GM11168 (cell line): ENCODE data around the gene FAM32A.

Source experiments
- in situ Hi-C: fragments of 300-500 bp; cut with MboI; formaldehyde crosslinking; loops from one replicate; pipeline ENCODE4 v1.12.0; 2022; ENCODE audit warnings: low sequenced_read_pairs; ENCODE audit not compliant: unreplicated experiment

Gene FAM32A

DNA sequence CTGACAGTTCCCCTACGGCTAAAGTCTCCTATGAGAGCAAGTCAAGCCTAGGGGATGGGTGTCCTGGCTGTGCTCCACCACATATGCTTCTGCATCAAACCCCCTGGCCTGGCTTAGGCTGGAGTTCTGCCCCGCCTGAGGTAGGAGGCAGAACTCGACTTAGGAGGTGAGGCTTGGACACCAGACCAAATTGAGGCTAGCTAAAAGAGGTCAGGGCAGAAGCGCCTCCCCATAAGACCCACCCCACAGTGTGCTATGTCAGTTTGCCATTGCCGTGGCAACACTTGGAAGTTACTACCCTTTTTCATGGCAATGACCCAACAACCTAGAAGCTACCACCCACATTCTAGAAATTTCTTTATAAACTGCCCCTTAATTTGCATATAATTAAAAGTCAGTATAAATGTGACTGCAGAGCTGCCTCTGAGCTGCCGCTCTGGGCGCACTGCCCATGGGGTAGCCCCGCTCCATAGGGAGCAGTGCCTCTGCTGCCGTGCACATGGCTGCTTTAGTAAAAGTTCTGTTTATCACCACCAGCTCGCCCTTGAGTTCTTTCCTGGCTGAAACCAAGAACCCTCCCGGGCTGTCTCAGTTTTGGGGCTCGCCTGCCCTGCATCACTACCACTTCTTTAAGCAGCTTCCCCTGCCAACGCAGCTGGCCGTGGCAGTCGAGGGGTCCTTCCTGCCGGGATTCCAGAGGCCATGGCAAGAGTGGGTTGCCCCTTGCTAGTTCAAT, 32.7 kb downstream of the FAM32A start:
- in situ Hi-C loops = no loop called here

DNA sequence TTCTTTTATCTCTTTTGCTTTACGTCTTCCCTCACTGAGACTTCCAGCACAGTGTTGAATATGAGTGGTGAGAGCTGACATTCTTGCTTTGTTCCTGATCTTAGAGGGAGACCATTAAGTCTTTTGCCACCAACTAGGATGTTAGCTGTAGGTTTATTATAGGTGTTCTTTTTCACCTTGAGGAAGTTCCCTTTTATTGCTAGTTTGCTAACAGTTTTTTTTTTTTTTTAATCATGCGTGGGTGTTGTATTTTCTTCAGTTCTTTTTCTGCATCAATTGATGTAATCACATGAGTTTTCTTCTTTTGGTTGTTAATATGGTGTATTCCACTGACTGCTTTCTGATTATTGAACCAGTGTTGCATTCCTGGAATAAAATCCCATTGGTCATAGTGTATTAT, 33.6 kb downstream of the FAM32A start:
- in situ Hi-C loops = no loop called here

DNA sequence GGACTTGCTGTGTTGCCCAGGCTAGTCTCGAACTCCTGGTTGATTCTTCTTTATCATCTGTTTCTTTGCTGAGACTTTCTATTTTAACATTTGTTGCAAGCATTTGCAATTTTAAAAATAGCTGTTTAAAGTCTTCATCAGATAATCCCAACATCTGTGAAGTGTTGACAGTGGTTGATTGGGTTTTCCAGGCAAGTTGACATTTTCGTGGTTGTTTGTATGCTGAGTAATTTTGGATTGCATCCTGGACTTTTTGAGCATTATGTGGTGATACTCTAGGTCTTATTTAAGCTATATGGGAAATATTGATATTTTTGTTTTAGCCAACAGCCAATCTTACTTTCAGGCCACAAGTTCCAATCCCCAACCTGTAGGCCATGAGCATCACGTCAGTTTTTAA, 37.6 kb downstream of the FAM32A start:
- in situ Hi-C loops = no loop called here

DNA sequence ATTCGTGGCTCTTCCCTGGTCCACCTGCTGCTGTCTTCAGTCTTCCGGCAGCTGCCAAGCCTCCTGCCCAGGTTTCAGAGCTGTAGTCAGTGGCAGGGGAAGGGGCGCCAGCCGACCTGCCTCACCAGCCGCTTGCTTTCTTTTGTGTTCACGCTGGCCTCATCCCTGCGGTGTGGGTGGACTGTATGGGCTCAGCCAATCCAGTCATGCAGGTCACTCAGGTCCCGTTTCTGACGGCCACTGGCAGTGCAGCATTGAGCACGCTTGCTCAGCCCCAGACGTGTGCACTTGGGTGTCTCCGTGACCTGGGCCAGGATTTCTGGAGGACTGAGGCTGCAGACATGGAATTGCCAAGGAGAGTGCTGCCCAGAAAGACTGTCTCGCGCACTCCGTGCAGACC, 38.5 kb downstream of the FAM32A start:
- in situ Hi-C loops = no loop called here

DNA sequence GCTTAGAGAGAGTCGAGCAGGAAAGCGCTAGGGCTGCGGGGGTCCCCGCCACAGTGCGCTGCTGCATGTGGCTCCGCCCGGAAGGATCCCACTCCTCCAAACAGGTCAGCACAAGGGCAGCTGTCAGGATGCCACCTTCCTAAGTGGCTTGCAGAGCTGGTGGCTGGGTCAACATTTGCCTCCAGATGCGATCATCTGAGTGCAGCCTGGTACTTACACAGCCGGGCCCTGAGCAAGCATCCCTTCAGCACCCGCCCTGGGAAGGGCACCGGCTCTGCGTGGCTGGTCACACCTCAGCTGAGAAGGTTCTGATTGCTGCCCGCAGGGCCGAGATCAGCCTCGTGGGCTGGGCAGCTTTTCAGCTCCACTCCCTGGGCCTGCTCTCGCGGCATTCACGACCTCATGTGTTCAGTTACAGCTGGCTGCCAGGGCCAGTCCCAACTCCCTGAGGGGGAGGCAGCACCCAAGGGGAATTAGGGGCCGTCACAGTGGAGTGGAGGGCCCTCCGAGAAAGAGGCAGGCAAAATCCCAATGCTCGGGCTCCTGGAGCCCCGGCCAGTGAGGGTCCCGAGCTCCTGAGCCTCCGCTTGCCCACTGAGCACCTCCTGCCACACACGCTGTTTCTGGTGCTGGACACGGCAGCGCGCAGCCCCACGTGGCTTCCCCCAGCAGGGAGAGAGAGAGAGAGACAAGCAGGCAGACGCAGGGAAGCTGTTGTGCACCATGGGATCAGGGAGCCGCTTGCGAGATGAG, 39.3 kb downstream of the FAM32A start:
- in situ Hi-C loops = no loop called here

DNA sequence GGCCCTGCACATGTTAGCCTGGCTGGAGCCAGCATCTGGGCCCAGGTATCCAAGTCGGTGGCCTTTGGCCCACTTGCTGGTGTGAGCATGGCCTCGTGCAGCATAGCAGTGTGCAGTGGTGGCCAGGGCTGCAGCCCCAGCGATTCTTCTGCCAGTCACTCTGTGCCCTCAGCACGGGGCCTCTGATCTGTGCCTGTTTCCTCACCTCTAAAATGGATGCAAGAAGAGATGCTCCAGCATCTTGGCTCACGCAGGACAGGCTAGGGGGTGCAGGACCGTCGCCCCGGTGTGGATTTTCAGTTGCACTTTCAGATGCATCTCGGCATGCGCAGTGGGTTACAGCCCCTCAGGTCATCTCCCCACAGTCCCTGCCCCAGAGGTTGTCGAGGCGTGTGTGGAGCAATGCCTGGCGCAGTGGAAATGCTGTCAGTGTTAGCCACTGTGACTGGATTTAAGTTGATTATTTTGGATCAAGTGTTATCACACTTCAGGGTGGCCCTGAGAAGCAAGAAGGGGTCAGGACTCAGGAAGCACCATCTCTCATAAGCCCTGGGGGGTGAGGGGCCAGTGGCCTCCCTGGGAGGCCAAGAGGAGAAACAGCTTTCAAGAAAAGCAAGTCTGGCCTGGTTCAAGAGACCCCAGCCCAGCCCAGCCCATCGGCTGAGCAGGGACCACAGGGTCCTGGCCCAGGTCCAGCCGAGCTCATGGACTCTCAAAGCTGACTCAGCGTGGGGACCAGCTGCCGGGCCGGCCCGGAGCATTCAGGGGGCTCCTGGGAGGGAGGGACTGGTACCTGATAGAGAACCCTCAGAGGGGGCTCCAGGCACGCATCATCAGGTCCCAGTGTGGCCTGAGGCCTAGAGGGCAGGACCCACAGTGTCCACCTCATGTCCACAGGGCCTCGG, 40.3 kb downstream of the FAM32A start:
- in situ Hi-C loops = no loop called here

DNA sequence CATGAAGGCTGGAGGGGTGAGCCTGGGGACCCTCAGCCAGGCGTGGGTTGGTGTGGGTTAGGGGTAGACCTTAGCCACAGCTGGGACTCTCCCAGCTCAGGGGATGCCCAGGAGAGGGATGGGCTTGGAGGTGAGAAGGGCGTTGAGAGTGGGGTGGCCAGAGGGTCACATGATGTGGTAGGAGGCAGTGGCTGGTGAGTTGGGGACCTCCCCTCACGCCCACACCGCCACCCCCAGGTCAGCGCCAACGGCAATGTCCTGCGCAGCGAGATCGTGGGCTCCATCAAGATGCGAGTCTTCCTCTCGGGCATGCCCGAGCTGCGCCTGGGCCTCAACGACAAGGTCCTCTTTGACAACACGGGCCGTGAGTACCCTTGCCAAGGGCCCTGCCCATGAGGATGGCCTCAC, 41.0 kb downstream of the FAM32A start:
- in situ Hi-C loops = no loop called here

DNA sequence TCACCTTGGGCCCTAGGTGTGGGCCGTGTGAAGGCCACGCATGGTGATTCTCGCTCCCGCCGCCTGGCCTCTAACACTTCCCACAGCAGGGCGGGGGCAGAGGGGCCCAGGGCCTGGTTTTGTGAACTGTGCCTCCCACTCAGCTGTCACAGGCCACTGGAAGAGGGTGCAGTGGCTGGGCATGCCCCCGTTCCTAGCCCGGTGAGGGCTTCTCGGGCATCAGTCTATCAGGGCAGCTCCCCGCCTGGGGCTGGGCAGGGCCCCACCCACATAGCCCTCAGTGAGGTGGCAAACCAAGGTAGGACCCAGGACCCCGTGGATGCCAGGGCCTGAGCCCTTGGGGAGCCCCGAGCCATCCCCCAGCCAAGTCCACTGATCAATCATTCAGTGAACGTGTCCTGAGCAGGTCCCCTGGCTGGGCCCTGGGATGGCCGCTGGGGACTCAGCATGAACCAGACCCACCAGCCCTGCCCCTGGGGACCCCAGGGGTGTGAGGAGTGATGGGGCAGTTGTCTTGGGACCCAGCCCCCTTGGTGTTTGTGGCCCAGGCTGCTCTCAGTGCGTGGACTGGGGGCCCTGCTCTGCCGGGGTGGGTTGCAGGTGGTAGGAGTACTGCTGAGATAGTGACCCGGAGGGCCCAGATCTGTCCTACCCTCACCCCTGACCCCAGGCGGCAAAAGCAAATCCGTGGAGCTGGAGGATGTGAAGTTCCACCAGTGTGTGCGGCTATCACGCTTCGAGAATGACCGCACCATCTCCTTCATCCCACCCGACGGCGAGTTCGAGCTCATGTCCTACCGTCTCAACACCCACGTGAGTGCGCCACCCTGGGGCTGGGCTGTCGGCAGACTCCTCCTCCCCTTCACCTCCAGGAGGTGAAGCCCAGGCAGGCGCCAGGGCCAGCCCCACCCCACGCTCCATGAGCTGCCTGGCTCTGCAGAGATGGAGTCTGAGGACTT, 41.9 kb downstream of the FAM32A start:
- in situ Hi-C loops = no loop called here

DNA sequence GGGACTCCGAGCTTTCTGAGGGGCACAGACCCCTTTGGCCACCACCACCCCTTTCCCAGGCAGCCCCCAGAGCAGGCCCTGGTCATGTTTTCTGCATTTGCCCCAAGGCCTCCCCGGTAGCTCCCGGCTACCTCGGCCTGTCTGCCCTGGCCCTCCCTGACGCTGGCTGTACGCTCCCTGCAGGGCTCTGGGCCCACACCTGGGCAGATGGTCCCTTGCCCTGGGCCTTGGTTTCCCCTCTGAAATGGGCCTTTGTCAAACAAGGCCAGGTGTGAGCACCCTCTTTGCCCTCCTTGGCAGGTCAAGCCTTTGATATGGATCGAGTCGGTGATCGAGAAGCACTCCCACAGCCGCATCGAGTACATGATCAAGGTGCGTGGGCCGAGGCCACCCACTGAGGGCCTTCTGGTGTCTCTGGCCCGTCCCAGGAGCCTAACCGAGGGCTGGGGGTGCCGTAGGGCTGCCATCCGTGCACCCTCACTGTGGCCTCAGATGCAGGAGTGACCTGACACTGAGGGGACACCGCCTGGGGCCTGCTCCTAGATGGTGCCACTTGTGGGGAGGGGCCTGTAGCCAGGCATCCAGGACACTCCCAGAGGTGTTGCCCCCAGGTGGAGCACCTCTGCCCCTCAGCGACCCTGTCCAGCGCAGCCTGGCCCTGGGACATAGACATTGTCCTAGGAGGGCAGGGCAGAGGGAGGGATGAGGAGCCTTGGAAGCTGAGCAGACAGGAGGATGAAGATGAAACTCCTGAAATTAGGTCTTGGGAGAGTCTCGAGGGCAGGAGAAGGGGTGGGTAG, 42.8 kb downstream of the FAM32A start:
- in situ Hi-C loops = no loop called here

DNA sequence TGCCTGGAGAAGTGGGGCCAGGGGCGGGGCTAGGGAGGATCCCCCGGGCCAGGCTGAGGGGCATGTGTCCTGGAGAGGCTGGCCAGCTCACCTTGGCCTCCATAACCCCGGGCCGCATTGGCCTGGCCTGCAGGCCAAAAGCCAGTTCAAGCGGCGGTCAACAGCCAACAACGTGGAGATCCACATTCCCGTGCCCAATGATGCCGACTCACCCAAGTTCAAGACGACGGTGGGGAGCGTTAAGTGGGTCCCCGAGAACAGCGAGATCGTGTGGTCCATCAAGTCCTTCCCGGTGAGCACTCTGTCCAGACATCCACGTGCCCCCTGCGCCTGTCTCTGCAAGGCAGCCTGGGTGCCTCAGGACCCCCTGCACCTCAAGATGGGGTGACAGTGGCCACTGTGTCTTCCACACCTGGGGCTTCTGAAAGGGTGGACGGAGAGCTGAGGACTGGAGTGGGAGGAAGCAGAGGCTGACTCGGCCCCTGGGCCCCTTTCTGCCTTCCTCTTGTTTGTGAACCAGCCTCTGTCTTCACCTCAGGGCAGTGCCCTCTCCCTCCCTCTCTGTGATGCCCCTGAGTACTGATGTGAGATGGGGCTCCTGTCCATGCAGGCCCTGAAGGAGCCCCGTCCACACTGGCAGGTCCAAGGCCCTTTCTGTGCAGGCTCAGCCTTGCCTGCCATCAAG, 43.6 kb downstream of the FAM32A start:
- in situ Hi-C loops = no loop called here

DNA sequence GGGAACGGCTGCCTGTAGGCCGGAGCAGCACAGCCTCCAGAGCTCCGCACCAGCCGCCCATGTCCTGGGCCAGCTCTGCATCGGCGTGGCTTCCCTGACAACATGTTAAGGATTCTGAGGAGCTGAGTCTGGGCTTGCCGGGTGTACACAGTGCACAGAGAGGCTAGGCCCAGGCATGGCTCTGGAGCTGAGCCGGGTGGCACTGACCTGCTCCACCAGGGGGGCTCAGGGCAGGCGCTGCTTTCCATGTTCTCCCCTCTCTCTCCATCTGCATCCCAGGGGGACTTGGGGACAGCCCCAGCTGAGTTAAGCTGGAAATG, 44.1 kb downstream of the FAM32A start:
- in situ Hi-C loops = no loop called here

DNA sequence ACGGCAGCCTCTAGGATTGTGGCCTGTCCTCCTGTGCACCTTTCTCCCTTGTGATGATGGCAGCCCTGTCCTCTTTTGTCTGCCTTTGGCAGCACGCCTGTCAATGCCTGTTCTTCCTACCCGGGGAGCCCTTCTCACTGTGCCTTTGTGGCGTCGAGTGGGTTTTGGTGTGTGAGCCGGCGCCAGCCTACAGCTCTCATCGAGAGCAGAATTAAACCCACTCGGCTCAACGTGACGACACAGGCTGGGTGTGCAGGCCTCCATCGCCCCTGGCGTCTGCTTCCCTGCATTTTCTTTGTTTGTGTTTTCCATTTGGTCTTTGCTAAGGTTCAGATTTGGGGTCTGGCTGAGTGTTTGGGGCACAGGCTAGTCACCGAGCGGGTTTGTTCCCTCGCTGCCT, 46.9 kb downstream of the FAM32A start:
- in situ Hi-C loops = no loop called here

DNA sequence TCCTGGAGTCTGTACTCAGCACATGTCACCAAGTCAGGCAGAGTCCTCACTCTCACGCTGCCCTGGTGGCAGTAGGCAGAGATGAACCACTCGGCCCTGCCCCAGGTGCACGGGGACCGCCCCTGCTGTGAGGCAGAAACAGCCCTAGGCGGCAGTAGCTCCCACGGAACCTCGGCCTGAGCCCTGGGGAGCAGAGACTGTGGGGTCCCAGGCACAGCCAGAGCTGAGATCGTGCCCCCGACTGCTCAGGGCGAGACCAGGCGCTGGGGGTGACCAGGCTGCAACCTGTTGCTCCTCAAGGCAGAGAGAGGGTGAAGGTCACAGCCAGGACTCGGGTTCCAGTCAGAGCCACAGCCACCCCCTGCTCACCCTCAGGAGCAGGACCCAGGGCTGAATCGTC, 47.4 kb downstream of the FAM32A start:
- in situ Hi-C loops = no loop called here

DNA sequence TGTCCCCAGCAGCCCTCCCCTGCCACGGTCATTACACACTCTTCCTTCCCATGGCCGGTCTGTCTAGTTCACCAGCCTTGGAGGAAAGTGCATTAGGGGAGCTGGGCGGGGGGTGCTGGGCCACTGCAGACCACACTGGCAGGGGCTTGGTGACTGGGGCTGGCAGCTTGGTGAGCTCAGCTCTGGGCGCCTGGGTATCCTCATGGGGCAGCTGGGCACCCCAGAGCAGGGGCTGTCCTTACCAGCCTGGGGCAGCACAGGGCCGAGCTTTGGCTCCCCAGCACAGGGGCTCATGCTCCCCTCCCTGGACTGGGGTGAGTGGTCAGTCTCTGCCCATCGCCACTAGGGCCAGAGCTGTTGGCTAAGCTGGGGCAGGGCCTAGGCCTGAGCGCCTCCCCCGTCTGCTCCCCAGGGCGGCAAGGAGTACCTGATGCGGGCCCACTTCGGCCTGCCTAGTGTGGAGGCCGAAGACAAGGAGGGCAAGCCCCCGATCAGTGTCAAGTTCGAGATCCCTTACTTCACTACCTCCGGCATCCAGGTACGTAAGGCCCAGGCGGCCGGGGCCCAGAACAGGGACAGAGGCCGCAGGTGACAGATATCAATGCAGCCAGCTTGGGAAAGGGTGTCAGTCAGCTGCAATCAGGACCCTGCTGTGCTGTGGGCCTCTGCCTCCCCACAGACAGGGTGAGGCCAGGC, 48.0 kb downstream of the FAM32A start:
- in situ Hi-C loops = no loop called here

DNA sequence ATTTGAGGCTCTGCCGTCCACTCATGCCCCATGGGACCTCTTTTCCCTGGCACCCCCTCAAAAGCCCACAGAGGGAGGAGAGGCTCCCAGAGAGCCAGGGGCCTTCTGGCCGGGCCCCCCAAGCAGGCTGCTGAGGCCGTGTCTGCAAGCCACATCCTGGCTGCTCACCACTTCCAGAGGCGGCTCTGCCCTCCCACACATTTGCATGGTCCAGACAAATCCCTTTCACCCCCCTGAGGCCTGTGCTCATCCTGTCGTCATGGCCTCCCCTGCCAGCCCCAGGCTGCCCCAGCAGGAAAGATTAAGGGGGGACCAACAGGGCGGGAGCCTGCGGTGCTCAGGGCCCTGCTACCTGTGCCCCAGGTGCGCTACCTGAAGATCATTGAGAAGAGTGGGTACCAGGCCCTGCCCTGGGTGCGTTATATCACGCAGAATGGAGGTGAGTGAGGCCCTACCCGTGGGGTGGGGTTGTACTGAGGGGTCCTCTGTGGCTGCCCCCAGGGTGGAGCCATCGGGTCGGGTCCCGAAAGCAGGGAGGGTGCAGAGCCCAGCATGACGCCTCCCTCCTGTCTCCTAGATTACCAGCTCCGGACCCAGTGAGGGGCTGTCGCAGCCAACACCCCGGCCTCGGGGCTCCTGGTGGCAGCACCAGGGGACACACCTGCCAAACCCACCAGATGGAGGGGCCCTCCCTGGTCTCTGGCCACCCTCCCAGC, 48.8 kb downstream of the FAM32A start:
- in situ Hi-C loops = no loop called here

DNA sequence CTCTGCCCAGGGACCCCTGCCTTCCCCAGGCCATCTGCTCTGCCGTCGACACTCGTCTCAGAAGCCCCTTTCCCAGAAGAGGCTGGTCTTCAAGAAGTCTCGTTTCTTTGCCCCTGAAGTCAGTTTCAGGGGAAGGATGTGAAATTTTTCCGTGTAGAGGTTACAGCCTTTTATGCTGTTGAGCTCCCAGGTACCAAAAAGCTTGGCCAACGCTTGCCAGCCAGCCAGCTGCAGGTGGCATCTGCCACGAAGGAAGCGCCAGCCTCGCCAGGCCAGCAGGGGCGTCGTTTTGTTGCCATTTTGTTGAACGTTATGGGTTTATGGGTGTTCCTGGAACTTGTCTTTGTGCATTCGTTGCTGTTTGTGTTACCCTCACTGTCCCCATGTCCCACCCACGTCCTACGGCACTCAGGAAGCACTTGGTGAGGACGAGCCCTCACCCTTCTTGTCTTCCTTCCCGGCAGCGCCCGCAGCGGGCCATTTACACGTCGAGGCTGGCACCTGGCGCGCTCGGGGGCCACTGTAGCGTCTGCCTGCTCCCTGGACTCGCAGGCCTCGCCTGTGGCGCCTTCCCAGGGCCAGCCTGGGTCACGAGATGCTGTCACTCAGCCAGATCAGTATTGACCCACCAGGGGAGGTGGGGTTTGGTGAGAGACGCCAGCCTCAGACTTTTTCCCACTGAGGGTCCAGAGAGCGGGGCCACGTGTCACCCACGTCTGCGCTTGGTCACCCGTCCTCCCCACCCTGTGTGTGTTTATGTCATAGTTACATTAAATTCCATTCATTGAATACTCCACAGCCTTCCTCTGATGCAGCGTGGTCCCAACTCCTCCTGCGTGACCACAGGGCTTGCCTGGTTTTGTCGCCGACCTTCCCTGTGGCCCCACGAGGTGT, 49.6 kb downstream of the FAM32A start:
- in situ Hi-C loops = no loop called here
